Nephron progenitor cell (in vitro differentiated cells): ENCODE results near the gene OR5H14.
"Not testable (repeated sequence)": the region's sequence is repeated elsewhere in the genome, so short reads cannot be mapped to it uniquely, and the experiment has no call there.

Experiments used
- DNase-seq: peaks from one replicate; pipeline ENCODE4 v3.0.0; 2021
- H3K27ac Mint-ChIP-seq: 2 replicates; pipeline ENCODE4 v1.8.0; 2021; ENCODE audit warnings: mild to moderate bottlenecking, moderate library complexity, mixed read lengths
- H3K27me3 Mint-ChIP-seq: 2 replicates; pipeline ENCODE4 v1.8.0; 2021; ENCODE audit warnings: mild to moderate bottlenecking, low read depth, mixed read lengths; ENCODE audit not compliant: poor library complexity
- H3K36me3 Mint-ChIP-seq: 2 replicates; pipeline ENCODE4 v1.8.0; 2021; ENCODE audit warnings: low read depth, mixed read lengths
- H3K4me1 Mint-ChIP-seq: 2 replicates; pipeline ENCODE4 v1.8.0; 2021; ENCODE audit warnings: mixed read lengths
- H3K4me3 Mint-ChIP-seq: 2 replicates; pipeline ENCODE4 v1.8.0; 2021; ENCODE audit warnings: mild to moderate bottlenecking, moderate library complexity, mixed read lengths
- H3K9me3 Mint-ChIP-seq: 2 replicates; pipeline ENCODE4 v1.8.0; 2021; ENCODE audit warnings: mild to moderate bottlenecking, moderate library complexity, mixed read lengths
- TF ChIP-seq, protein P1 (sequence below): fragments of 200-600 bp; sonication (generic); IDR thresholded peaks from 2 replicates; pipeline ENCODE4 v1.5.0; 2021; ENCODE audit warnings: antibody characterized with exemption

OR5H14 gene

DNA sequence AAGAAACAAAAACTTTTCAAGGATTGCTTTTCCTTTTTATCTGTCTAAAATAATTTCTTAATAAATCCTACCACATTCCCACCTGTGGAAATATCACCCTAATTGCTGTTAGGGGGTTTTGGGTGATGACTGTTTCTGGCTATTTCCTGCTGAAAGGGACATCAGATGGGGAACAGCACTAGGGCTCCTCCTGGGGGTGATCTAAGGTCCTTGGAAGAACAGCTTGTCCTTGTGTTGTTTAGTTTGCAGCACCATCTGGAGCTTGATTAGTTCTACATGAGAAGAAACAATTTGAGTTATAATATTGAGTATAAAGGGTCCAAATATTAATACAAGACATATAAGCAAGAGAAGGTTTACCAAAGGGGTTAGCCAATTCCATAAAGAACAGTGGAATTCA is 37.9 kb downstream of the OR5H14 start:
- no peaks in the 10 kb centered on the region for H3K27me3 Mint-ChIP-seq
- H3K36me3 Mint-ChIP-seq, result no peaks in the 10 kb centered on the region
- H3K27ac Mint-ChIP-seq, result peak overlapping the region; percentile 37
- H3K9me3 Mint-ChIP-seq, result no peaks in the 10 kb centered on the region
- H3K4me3 Mint-ChIP-seq, result no peak overlapping the region
- DNase-seq, result no peak
- TF ChIP-seq, protein P1, sequence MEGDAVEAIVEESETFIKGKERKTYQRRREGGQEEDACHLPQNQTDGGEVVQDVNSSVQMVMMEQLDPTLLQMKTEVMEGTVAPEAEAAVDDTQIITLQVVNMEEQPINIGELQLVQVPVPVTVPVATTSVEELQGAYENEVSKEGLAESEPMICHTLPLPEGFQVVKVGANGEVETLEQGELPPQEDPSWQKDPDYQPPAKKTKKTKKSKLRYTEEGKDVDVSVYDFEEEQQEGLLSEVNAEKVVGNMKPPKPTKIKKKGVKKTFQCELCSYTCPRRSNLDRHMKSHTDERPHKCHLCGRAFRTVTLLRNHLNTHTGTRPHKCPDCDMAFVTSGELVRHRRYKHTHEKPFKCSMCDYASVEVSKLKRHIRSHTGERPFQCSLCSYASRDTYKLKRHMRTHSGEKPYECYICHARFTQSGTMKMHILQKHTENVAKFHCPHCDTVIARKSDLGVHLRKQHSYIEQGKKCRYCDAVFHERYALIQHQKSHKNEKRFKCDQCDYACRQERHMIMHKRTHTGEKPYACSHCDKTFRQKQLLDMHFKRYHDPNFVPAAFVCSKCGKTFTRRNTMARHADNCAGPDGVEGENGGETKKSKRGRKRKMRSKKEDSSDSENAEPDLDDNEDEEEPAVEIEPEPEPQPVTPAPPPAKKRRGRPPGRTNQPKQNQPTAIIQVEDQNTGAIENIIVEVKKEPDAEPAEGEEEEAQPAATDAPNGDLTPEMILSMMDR, result no peak
- no peaks in the 10 kb centered on the region for H3K4me1 Mint-ChIP-seq

DNA sequence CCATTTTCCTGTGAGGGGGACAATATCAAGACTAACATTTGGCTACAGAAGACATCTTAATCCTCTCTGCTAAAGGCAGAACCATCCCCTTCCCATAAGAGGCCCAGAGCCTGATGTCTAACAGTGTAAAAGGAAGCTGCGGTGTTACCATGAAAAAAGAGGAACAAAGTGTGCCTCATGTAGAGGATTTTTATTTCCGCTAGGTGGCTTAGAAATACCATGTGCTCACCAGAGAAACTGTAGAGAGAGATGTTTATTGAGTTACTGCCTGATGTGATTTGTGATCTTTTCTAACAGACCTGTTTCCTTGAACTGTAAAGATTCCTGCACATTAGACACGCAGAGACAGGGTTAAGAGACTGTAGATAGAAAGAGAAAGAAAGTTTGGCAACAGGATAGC is 41.3 kb downstream of the OR5H14 start:
- H3K27ac Mint-ChIP-seq, result no peak overlapping the region
- H3K9me3 Mint-ChIP-seq, result peaks cover 10% of the 10 kb centered on the region

DNA sequence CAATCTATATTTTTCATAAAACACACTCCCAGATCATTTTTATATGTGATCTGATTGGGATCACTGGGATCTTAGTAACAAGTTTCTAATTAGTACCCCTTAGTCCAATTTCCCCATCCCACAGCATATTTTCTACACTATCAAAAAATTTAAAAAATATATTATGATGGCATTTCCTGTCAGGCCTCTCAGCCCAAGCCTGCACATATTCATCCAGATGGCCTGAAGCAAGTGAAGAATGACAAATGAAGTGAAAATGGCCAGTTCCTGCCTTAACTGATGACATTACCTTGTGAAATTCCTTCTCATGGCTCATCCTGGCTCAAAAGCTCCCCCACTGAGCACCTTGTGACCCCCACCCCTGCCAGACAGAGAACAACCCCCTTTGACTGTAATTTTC is 43.6 kb downstream of the OR5H14 start:
- H3K27ac Mint-ChIP-seq, H3K4me1 Mint-ChIP-seq, H3K27me3 Mint-ChIP-seq, H3K36me3 Mint-ChIP-seq, DNase-seq, H3K4me3 Mint-ChIP-seq: not testable (repeated sequence)
- peaks cover 10% of the 10 kb centered on the region for H3K9me3 Mint-ChIP-seq

More for the DNA sequence above, 41.3 kb downstream of the OR5H14 start:
- H3K4me1 Mint-ChIP-seq, result no peaks in the 10 kb centered on the region
- TF ChIP-seq, protein P1, result no peak
- H3K4me3 Mint-ChIP-seq, result no peak overlapping the region
- no peak for DNase-seq
- H3K36me3 Mint-ChIP-seq, result no peaks in the 10 kb centered on the region
- peaks cover 4% of the 10 kb centered on the region for H3K27me3 Mint-ChIP-seq

GRCh38 chr3:98196293-98196692 is 49.0 kb downstream of the OR5H14 start:
- not testable (repeated sequence) for H3K27me3 Mint-ChIP-seq, H3K4me3 Mint-ChIP-seq, DNase-seq, H3K27ac Mint-ChIP-seq, H3K4me1 Mint-ChIP-seq, H3K36me3 Mint-ChIP-seq
- peaks cover 10% of the 10 kb centered on the region for H3K9me3 Mint-ChIP-seq

GRCh38 chr3:98199020-98199419 is 51.7 kb downstream of the OR5H14 start:
- Mint-ChIP-seq H3K36me3 (no peaks in the 10 kb centered on the region), H3K9me3 (no peaks in the 10 kb centered on the region), H3K27me3 (no peaks in the 10 kb centered on the region), H3K4me3 (no peak overlapping the region), H3K4me1 (no peaks in the 10 kb centered on the region), H3K27ac (no peak overlapping the region)
- DNase-seq, result no peak
- TF ChIP-seq, protein P1, result no peak
